ENCODE results near the gene CCNL1. TPM values are rescaled to one million over a fixed set of nuclear protein-coding genes. Genes with fewer than 3 reads are reported as not detected.

CCNL1 gene
- total RNA-seq, 1 donor from 2014 or later: 19.2 TPM

- intact Hi-C loops (cut with micrococcal nuclease): no loop called here
These were observed 41.9 kb downstream of the CCNL1 start for GRCh38 chr3:157117875-157118654.

GRCh38 chr3:157117206-157117605, 42.7 kb downstream of the CCNL1 start:
- no peaks in the 10 kb centered on the region for H3K36me3 ChIP-seq
- no peak for DNase-seq
- H3K27me3 ChIP-seq (ENCODE audit: low read depth): no peaks in the 10 kb centered on the region
- no peaks in the 10 kb centered on the region for H3K9me3 ChIP-seq (replicated peaks)
- intact Hi-C loops (cut with micrococcal nuclease): no loop called here
- H3K27ac ChIP-seq (replicated peaks): no peak overlapping the region
- peaks cover 49% of the 10 kb centered on the region for H3K4me1 ChIP-seq
- no peak for TF ChIP-seq CTCF (IDR thresholded peaks at IDR 0.05; ENCODE audit: borderline replicate concordance)
- no peak overlapping the region for H3K4me3 ChIP-seq

More at GRCh38 chr3:157117875-157118654, 41.9 kb downstream of the CCNL1 start:
- H3K4me1 ChIP-seq: peaks cover 50% of the 10 kb centered on the region
- no peak overlapping the region for H3K4me3 ChIP-seq
- H3K27me3 ChIP-seq (ENCODE audit: low read depth): no peaks in the 10 kb centered on the region
- no peaks in the 10 kb centered on the region for H3K36me3 ChIP-seq
- H3K9me3 ChIP-seq (replicated peaks): no peaks in the 10 kb centered on the region
- TF ChIP-seq CTCF (IDR thresholded peaks at IDR 0.05; ENCODE audit: borderline replicate concordance): no peak
- no peak overlapping the region for H3K27ac ChIP-seq (replicated peaks)
- no peak for DNase-seq

GRCh38 chr3:157116017-157116416, 43.9 kb downstream of the CCNL1 start:
- Histone ChIP-seq H3K4me3 (no peak overlapping the region), H3K27ac (replicated peaks) (peak overlapping the region; percentile 84), H3K9me3 (replicated peaks) (no peaks in the 10 kb centered on the region), H3K4me1 (peaks cover 51% of the 10 kb centered on the region), H3K27me3 (ENCODE audit: low read depth) (no peaks in the 10 kb centered on the region), H3K36me3 (no peaks in the 10 kb centered on the region)
- no peak for DNase-seq
- intact Hi-C loops (cut with micrococcal nuclease): no loop called here
- TF ChIP-seq CTCF (IDR thresholded peaks at IDR 0.05; ENCODE audit: borderline replicate concordance): no peak

- intact Hi-C loops (cut with micrococcal nuclease): no loop called here
- Histone ChIP-seq H3K4me3 (peak overlapping the region; percentile 12), H3K27ac (replicated peaks) (peak overlapping the region; percentile 84), H3K36me3 (no peaks in the 10 kb centered on the region), H3K27me3 (ENCODE audit: low read depth) (no peaks in the 10 kb centered on the region), H3K9me3 (replicated peaks) (no peaks in the 10 kb centered on the region), H3K4me1 (peaks cover 57% of the 10 kb centered on the region)
- TF ChIP-seq CTCF (IDR thresholded peaks at IDR 0.05; ENCODE audit: borderline replicate concordance): no peak
- DNase-seq: no peak
These were observed 44.6 kb downstream of the CCNL1 start for GRCh38 chr3:157115069-157116006.

- peaks cover 71% of the 10 kb centered on the region for H3K4me1 ChIP-seq
- intact Hi-C loops (cut with micrococcal nuclease): no loop called here
- no peaks in the 10 kb centered on the region for H3K36me3 ChIP-seq
- DNase-seq: no peak
- H3K27ac ChIP-seq (replicated peaks): peak overlapping the region; percentile 84
- no peak overlapping the region for H3K4me3 ChIP-seq
- TF ChIP-seq CTCF (IDR thresholded peaks at IDR 0.05; ENCODE audit: borderline replicate concordance): no peak
- H3K9me3 ChIP-seq (replicated peaks): no peaks in the 10 kb centered on the region
- H3K27me3 ChIP-seq (ENCODE audit: low read depth): no peaks in the 10 kb centered on the region
These were observed 46.0 kb downstream of the CCNL1 start for GRCh38 chr3:157113832-157114505.
